PFSK-1 (cell line): ENCODE results near the gene EYA3.

ENCODE experiments used
- FOXP2 ChIP-seq: optimal IDR thresholded peaks from 2 replicates; pipeline ENCODE3; 2011; ENCODE audit warnings: borderline replicate concordance, control low read depth, inconsistent platforms; ENCODE audit not compliant: insufficient read depth; ENCODE audit errors: extremely low read length, extremely low read depth
- POLR2AphosphoS5 ChIP-seq: IDR thresholded peaks from 2 replicates; pipeline ENCODE4 v1.6.1; 2012; ENCODE audit warnings: low read depth, mild to moderate bottlenecking, control low read depth, low read length, moderate library complexity
- REST ChIP-seq, 2 experiments: IDR thresholded peaks; 2 replicates each; pipeline versions ENCODE4 v1.6.1 to v1.8.0; 2011 to 2012; ENCODE audit warnings: low read depth in 2 of 2, low read length in 2 of 2, control low read depth in 1 of 2, inconsistent platforms in 1 of 2, mild to moderate bottlenecking in 1 of 2, moderate library complexity in 1 of 2; ENCODE audit not compliant: insufficient read depth in 1 of 2
- SIN3A ChIP-seq: IDR thresholded peaks from 2 replicates; pipeline ENCODE4 v1.6.1; 2012; ENCODE audit warnings: mild to moderate bottlenecking, low read length, moderate library complexity, borderline replicate concordance; ENCODE audit not compliant: insufficient read depth
- TAF1 ChIP-seq: IDR thresholded peaks from 2 replicates; pipeline ENCODE4 v1.6.1; 2012; ENCODE audit warnings: low read length, control low read depth, borderline replicate concordance; ENCODE audit not compliant: insufficient read depth

Gene EYA3

GRCh38 chr1:27940870-27941560, 147.4 kb downstream of the EYA3 start:
- TF ChIP-seq REST (IDR thresholded peaks at IDR 0.05; ENCODE audit: insufficient read depth in 1 of 2, low read depth in 2 of 2, low read length in 2 of 2) (0 out of 4 replicates have a peak, but pooled peaks of 1 of the 2 experiments have one; percentile 18), SIN3A (no peak)

- no peak for TF ChIP-seq FOXP2
- no peak for TF ChIP-seq TAF1
Observed at GRCh38 chr1:27940297-27940696, 148.1 kb downstream of the EYA3 start.

DNA sequence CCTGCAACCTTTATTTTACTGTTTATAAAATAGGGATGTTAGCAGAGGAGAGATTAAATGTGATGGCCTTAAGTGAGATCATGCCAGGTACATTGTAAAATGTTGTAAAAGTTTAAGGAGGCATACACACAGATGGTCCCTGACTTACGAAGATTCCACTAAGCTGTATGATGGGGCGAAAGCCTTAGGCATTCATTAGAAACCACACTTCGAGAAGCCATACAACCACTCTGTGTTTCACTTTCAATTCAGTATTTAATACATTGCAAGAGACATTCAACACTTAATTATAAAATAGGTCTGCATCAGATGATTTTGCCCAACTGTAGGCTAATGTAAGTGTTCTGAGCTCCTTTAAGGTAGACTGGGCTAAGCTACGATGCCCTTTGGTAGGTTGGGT, 149.9 kb downstream of the EYA3 start:
- TF ChIP-seq POLR2AphosphoS5 (no peak), FOXP2 (no peak), REST (IDR thresholded peaks at IDR 0.05; ENCODE audit: insufficient read depth in 1 of 2, low read depth in 2 of 2, low read length in 2 of 2) (no peak), SIN3A (no peak), TAF1 (no peak)

DNA sequence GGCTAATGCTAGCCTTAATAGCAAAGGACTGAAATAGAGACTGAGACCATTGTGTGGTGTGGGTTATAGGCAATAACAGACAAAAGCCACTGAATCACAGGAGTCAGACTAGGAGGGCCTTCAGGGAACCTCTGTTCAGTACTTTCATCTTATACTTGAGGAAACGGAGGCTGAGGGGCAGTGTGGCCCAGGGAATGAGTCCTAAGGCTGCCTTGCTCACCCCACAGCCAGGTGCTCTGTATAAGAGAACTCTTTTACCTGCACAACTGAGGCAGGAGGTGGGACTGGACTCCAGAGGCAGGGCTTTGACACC, 150.9 kb downstream of the EYA3 start:
- TF ChIP-seq POLR2AphosphoS5 (no peak), SIN3A (no peak)

GRCh38 chr1:27936370-27936769, 152.0 kb downstream of the EYA3 start:
- TF ChIP-seq FOXP2, result no peak
- no peak for TF ChIP-seq TAF1
- no peak for TF ChIP-seq REST (IDR thresholded peaks at IDR 0.05; ENCODE audit: insufficient read depth in 1 of 2, low read depth in 2 of 2, low read length in 2 of 2)
- no peak for TF ChIP-seq POLR2AphosphoS5
- TF ChIP-seq SIN3A, result no peak

GRCh38 chr1:27935721-27936120, 152.7 kb downstream of the EYA3 start:
- TF ChIP-seq SIN3A, result no peak
- no peak for TF ChIP-seq TAF1
- no peak for TF ChIP-seq POLR2AphosphoS5
- no peak for TF ChIP-seq FOXP2
- TF ChIP-seq REST (IDR thresholded peaks at IDR 0.05; ENCODE audit: insufficient read depth in 1 of 2, low read depth in 2 of 2, low read length in 2 of 2), result no peak
